MV-4-11 (cell line): ENCODE measurements around the gene CSK.

Experiments used
- DNase-seq: peaks from one replicate; lab custom pipeline; 2025; lab: John Stamatoyannopoulos, UW

Gene CSK

DNA sequence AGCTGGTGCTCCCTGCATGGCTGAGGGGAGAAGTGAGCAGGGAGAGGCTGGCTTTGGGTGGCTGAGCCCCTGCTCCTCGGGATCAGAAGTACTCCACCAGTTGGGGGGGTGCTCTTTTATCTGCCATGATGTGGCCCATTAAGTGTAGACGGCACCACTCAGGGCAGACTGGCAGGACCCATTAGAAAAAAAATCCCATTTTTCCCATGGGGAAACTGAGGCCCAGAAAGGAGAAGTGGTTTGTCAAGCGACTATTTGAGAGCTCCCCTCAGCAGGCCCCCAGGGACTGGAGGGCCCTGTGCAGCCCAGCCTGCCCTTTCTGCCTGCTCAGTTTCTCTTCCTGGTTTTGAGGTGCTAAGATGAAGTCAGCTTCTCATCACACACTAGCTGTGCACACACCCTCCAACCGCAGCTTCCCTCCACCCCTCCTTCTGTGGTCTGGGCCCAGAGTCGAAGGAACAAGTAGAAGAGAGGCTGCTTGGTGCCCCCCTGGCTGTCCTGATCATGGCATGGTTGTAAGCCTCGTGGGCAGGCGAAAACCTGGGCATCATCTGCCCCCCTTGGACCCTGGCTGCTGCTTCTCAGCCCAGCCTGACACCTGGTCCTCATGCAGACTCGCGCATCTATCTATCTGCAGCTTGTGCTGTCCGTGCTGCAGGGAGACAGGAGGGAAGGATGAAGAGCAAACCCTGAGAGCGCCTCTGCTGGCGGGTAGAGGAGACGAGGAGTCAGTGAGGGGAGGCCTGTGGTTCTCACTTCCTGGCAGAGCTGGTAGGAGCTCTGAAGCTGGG is 5.6 kb downstream of the CSK start:
- DNase-seq, result peak; percentile 99

DNA sequence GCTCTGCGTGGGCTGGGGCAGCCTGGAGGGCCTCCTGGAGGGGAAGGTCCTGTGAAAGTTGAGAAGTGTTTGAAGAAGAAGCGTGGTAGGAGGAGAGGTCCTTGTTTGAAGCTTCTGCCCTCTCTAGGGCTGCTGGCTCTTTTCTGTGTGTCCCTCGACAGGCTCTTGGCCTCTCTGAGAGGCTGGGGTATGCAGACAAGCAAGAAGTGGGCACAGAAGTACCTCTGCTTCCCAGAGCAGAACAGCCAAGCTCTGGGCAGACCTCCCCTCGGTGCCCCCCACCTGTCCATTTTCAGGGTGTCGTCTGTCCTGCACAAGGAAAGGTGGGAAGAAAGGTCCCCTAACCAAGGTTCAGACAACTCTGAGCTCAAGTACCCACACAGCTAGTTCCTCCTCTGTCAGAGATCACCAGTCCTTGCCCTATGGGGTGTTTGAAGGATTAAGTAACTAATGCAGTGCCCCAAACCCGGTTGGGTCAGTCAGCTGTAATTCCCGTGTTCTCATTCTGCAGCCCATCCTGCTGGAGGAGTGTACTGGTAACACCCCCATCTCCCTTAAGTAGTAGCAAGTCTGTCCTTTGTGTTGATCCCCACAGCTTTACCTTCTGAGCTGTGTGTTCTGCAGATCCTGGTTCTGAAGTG is 6.3 kb downstream of the CSK start:
- peak; percentile 71 for DNase-seq

DNA sequence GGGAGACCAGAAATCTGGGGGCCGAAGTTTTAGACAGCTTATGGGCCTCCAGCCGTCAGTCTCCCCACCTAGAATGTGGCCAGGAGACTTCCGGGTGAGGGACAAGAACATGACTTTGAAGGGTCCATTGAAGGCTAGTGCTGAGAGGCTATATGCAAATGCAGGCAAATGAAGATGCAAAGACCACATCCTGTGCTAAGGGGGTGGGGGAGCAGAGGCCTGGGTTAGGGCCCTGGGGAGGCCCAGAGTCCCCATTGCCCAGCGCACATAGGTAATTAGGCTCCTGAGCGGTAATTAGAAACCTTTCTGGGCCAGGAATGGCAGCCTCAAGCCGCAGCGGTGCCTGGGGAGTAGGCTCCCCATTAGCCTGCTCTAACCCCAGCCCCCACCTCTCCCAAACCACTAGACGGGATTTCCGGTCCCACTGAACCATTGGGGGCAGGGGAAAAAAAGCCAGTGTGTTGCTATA is 6.8 kb downstream of the CSK start:
- DNase-seq, result peak; percentile 62

DNA sequence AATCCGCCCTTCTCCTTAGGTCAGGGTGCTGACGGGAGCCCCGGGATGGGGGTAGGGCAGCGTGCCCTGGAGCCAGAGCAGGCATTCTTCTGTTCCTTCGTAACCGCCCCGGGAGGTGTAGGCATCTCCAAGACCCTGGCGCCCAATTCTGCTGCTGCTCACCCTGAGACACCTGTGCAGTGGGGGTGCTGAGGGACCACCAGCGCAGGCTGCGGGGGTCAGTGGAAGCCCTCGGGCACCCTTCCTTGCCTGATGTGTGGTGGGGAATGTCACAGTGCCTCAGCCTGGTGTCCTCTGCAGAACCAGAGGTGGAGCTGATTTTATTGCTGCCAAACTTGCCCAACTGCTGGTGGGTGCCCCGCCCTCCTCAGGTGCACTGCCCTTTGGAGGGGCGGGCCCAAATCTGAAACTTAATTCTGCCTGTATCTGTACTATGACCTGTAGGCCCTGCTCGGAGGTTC is 7.3 kb downstream of the CSK start:
- no peak for DNase-seq

DNA sequence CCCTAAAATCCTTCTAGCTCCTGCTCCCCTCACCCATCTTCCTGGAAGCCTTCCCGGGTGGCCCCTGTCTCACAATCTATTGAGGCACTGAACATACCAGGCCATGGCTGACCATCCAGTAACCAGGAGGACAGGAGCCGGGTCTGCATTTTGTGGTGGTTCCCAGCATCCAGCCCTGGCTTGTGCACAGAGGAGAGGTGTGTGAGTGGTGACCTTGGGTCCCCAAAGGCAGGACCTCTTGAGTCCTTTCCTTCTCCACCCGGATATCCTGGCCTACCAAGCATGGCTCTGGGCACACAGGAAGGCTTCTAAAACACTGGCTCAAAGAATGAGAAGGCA is 7.8 kb downstream of the CSK start:
- DNase-seq, result no peak

DNA sequence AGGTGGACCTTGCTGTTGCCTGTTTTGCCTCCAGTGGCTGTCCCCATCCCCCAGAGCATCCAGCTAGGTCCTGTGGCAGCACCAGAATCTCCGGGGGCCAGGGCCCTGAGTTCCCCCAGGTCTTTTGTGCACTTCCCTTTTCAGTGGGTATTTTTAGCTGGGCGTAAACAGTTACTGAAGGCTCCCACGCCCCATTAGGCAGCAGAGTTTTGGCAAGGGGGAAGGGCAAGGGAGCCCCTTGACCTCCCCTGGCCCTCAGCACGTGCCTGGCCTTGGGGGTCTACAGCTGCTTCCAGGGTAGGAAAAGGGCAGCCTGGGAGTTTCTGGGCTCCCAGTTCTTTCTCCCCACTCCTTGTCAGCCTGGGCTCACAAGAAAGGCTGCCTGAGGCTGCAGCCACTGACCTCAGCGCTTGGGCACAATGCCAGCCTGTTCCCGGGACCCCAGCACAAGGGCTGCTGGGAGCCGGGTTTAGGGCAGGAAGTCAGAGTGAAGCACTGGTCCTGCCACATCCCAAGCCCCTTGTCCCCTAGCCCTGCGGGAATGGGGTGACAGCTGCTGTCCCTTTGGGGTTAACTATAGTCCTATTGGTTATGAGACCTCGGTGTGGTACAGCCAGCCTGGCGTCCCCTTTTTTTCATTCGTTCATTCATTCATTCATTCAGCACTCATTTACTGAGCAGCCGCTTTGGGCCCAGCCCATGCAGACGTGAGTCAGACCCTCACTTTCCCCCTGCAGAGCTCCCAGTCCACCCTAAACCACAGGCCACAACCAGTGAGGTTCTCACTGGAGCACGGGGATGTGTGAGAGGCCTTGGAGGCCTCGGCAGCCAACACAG is 8.4 kb downstream of the CSK start:
- DNase-seq, result peak; percentile 93

DNA sequence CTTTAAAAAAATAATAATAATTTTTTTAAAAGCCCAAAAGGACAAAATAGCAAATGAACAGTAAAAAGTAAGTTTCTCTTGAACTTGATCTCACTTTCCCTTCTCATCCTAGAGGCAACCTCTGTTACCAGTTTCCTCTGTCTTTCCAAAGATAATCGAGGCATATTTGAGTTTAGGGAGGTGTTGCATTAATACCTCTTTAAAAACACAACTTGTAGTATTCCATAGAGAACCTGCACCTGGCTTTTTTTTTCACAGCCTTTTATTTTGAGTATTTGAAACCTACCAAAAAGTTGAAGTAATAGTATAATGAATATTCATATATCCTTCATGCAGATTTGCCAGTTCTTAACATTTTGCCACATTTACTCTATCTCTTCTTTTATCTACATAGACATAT is 9.1 kb downstream of the CSK start:
- DNase-seq, result no peak

DNA sequence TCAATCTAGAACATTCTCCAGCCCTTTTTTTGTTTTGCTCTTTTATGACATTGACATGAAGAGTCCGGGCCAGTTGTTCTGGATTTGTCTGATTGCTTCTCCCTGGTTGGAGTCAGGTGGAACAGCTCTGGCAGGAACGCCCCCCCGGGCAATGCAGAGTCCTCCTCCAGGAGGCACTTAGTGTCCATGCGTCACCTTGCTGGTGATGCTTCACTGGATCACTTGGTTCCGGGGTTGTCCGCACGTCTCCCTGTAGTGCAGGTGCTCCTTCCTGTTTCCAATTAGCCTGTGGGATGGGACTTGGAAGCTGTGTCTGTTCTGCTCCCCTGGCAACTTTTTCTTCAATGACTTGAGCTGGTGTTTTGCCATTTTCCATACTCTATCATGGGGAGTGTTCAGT is 9.8 kb downstream of the CSK start:
- no peak for DNase-seq

DNA sequence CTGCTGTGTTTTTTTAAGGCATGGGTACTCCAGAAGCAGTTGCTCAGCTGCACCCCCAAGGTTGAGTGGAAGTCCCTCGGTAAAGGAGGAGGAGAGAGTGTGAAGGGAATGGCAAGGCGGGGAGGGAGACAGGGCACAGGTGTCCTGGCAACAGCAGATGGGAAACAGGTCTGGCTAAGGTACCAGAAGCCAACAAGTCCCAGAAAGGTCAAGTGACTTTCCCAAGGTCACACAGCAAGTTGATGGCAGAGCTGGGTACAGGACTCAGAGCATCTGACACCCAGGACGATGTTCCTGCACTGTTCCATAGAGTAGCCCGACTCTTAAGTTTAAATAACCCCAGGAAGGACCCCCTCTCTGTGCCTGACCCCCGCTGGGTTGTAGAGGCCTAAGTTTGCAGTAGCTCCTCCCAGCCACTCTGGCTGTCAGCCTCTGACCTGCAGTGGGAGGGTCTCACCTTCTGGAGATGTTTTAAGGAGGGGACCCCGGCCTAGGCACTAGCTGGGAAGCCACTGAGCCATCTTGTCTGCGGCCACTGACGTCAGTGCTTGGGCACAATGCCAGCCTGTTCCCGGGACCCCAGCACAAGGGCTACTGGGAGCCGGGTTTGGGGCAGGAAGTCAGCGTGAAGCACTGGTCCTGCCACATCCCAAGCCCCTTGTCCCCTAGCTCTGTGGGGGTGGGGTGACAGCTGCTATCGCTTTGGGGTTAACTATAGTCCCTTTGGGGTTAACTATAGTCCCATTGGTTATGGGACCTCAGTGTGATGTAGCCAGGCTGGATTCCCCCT is 10.5 kb downstream of the CSK start:
- no peak for DNase-seq

DNA sequence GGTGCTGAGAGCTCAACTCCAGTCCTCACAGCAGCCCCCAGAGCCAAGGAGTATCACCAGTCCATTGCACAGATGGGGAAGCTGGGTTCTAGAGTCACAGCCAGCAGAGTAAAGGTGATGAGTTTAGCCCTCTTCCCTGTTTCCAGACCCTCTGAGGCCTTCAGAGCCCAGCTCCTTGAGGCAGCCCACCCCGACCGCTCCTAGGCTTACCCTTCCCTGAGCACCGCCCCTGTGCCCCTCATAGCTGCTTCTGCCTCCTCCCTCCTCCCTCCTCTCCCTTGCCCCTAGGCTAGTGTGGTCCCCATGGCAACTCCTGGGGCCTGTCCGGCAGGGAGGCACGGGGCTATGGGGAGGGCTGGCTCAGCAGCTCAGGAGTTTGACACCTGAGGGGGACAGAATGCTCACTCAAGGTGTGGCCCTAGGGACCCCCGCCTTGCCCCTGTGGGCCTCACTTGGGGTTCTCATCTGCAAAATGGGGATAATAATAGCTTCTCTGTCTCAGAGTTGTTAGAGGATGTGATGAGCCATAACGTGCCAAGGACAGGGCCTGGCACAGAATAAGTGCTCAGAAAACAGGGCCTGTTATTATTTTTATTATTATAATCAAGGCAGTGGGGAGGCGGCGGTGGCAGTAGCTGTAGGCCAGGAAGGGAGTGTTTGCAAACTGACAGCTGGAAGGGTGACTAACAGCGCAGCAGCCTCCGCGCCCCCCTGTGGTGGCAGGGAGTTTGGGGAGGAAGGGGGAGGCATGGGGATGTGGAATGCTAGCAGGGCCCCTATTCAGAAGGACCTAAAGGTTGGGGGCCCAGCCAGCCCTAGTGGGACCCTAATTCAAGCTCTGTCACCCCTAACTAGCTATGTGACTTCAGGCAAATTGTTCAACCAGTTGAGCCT is 11.5 kb downstream of the CSK start:
- DNase-seq, result peak; percentile 34

DNA sequence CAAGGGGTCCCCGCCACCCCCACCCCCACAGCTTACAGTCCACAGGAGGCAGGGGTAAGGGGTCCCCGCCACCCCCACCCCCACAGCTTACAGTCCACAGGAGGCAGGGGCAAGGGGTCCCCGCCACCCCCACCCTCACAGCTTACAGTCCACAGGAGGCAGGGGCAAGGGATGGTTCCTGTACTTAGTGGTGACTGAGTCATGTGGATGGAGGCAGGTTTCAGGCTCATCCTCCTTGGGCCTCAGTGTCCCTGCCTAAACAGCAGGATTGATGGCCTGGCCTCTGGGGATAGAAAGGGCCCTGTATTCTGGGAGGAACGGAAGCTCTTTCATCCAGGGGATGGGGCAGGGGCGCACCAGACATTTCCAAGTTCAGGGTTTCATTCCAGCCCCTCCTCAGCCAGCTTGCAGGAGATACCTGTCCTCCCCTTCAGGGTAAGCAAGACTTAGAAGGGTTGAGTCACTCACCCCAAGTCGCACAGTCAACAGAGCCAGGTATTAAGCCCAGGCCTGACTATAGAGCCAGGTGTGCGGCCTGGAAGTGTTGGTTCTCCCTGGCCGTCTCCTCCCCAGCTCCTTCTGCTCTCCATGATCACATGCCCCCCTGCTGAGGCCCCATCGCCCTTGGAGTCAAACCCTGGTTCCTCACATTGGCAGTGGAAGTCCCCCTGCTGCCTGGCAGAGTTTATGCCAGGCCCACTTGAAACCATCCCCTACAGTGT is 12.5 kb downstream of the CSK start:
- no peak for DNase-seq

DNA sequence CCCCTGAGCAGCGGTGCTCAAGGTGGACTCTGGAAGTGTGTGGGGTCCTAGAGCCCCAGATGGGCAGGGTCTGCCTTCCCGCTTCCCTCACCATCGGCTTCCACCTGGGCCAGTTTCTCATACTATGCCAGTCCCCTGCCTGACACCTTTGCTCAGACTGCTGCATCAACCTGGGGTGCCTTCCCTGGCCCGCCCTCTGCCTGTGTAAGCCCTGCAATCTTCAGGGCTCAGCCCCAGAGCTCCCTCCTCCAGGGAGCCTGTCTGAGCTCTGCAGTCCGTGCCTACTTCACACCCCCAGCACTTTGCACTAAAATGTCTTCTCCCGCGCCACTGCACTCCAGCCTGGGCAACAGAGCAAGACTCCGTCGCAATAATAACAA is 13.1 kb downstream of the CSK start:
- no peak for DNase-seq

DNA sequence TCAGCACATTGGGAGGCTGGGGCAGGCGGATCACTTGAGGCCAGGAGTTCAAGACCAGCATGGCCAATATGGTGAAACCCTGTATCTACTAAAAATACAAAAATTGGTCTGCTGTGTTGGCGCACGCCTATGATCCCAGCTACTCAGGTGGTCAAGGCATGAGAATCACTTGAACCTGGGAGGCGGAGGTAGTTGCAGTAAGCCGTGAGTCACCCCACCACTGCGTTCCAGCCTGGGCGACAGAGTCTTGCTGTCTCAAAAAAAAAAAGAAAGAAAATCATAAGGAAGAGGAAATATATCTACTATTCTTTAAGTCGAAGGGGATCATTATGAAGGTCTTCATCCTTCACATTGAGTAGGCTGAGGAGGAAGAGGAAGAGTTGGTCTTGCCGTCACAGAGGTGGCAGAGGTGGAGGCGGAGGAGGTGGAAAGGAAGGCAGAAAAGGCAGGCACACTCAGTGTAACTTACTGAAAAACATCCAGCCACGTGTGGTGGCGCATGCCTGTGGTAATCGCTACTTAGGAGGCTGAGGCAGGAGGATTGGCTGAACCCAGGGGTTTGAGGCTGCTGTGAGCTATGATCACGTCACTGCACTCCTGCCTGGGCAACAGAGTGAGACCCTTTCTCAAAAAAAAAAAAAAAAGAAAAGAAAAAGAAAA is 14.2 kb downstream of the CSK start:
- DNase-seq, result no peak

DNA sequence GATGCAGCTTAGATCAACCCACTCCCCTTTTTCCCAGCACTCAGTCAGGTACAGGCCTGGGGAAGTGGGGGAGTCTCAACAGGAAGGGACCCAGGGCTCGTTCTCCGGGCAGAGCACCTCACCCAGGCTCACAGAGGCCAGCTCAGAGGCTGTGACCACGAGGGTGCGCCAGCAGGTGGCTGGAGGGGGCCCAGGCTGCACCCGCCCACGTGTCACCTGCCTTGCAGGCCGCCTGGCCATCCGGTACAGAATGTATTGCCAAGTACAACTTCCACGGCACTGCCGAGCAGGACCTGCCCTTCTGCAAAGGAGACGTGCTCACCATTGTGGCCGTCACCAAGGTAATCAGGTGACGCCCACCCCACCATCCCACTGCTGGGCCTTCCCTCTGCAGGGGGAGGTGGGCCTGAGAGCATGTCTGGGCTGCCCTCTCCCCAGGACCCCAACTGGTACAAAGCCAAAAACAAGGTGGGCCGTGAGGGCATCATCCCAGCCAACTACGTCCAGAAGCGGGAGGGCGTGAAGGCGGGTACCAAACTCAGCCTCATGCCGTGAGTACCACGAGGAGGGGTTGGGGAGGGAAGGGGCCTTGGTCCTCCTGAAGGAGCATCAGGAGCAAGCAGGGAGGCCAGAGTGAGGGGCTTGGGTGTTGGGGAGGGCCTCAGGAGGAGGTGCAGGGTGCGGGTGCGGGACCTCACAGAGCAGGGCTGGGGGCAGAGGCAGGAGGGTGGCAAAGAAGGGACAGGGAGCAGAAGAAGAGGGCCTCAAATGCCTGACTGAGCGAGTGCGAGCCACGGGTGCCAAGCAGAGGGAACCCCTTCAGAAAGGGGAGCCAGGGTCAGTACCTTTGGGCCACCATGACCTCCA is 16.7 kb downstream of the CSK start:
- DNase-seq, result no peak

DNA sequence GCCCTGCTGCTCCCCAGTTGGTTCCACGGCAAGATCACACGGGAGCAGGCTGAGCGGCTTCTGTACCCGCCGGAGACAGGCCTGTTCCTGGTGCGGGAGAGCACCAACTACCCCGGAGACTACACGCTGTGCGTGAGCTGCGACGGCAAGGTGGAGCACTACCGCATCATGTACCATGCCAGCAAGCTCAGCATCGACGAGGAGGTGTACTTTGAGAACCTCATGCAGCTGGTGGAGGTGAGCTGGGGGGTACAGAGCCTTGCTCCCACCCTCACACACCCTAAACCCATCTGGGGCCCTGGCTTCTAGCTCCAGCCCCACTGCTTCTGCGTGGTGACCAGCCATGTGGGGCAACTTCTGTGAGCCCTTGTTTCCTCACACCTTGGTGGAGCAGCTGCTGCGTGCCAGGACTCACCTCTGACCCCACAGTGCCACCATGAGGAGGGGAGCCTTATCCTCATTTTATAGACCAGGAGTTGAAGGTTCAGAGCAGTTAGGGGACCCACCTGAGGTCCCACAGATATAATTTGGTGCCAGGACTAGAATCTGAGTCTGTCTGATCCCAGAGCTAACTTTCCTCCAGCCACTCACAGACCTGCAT is 17.5 kb downstream of the CSK start:
- DNase-seq, result peak; percentile 19

DNA sequence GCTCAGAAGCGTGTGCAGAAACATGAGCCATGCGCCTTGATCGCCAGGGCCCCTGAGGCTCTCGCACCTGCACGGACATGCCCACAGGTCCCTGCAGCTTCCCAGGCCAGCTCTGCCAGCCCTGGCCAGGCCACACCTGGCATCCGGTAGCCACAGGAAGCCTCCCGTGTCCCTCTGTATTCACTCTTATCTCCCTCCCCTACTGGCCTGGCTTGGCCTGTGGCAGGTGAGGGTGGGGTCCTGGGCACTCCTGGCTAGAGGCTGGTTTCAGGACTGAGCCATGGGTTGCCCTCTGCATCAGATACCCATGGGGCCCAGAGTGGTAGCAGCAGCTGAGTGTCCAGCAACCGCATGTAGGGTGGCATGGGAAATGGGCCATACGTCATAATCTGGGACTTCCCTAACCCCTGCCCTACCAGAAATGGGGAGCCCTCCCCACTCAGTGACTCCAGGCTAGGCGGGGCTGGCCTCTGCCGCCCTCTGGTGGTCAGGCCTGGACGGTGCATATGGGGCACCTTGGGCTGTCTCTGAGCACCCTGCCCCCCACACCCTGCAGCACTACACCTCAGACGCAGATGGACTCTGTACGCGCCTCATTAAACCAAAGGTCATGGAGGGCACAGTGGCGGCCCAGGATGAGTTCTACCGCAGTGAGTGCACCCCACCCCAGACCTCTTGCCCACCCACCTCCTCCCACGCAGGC is 18.1 kb downstream of the CSK start:
- peak; percentile 79 for DNase-seq

DNA sequence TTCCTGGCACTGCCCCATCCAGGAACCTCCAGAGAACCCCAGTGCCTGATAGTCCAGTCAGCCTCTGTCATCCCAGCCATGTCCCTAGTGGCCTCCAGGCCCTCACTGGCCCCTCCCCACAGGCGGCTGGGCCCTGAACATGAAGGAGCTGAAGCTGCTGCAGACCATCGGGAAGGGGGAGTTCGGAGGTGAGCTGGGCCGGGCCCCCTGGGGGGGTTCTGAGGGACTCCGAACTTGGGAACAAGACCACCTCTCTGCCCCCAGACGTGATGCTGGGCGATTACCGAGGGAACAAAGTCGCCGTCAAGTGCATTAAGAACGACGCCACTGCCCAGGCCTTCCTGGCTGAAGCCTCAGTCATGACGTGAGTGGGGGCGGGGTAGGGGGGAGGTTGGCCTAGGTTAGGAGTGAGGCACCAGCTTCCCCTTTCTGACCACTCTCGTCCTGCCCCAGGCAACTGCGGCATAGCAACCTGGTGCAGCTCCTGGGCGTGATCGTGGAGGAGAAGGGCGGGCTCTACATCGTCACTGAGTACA is 18.7 kb downstream of the CSK start:
- peak; percentile 53 for DNase-seq
